NCI-H2029 (cell line): Measurements from ENCODE around the gene SNAI1.
"Not testable (repeated sequence)": the region's sequence is repeated elsewhere in the genome, so short reads cannot be mapped to it uniquely, and the experiment has no call there.

ENCODE experiments used
- DNase-seq: peaks from one replicate; lab custom pipeline; 2025; lab: John Stamatoyannopoulos, UW

SNAI1 gene

DNA sequence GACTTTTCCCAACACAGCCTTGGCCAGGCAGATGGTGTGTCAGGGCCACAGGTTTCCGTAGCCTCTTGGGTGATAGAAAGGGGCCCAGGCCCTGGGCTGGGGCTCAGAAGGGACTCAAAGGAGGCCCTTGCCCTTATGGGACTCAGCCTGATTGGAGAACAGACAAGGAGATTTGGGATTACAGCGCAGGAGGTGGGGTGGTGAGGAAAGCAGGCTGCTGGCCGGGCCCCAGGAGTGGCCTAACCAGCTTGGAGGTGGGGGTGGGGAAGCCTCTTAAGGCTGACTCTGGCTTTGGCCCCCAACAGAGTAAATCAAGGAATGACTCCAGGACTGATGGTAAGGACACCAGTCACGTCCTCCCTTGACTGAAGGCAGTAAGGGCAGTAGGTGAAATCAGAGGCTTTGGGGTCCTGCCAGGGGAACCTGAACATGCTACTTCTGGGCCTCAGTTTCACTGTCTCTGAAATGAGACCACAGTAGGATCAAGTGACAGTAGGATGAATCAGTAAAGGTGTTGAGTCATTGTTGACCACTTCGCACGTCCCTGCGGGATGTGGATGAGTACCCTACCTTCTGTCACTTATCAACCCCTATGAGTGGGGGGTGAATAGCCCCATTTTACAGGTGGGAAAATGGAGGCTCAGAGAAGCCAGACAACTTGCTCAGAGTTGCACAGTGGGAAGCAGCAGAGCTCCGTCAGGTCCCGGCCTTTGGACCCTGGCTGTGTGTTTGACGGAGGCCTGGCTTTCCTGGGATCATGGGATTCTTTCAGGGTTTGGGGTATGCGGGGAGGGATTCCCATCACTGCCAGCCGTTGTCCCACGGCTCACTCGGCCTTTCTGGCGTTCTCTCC is 4.5 kb downstream of the SNAI1 start:
- no peak for DNase-seq

DNA sequence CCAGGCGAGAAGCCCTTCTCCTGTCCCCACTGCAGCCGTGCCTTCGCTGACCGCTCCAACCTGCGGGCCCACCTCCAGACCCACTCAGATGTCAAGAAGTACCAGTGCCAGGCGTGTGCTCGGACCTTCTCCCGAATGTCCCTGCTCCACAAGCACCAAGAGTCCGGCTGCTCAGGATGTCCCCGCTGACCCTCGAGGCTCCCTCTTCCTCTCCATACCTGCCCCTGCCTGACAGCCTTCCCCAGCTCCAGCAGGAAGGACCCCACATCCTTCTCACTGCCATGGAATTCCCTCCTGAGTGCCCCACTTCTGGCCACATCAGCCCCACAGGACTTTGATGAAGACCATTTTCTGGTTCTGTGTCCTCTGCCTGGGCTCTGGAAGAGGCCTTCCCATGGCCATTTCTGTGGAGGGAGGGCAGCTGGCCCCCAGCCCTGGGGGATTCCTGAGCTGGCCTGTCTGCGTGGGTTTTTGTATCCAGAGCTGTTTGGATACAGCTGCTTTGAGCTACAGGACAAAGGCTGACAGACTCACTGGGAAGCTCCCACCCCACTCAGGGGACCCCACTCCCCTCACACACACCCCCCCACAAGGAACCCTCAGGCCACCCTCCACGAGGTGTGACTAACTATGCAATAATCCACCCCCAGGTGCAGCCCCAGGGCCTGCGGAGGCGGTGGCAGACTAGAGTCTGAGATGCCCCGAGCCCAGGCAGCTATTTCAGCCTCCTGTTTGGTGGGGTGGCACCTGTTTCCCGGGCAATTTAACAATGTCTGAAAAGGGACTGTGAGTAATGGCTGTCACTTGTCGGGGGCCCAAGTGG is 5.3 kb downstream of the SNAI1 start:
- DNase-seq, result no peak

DNA sequence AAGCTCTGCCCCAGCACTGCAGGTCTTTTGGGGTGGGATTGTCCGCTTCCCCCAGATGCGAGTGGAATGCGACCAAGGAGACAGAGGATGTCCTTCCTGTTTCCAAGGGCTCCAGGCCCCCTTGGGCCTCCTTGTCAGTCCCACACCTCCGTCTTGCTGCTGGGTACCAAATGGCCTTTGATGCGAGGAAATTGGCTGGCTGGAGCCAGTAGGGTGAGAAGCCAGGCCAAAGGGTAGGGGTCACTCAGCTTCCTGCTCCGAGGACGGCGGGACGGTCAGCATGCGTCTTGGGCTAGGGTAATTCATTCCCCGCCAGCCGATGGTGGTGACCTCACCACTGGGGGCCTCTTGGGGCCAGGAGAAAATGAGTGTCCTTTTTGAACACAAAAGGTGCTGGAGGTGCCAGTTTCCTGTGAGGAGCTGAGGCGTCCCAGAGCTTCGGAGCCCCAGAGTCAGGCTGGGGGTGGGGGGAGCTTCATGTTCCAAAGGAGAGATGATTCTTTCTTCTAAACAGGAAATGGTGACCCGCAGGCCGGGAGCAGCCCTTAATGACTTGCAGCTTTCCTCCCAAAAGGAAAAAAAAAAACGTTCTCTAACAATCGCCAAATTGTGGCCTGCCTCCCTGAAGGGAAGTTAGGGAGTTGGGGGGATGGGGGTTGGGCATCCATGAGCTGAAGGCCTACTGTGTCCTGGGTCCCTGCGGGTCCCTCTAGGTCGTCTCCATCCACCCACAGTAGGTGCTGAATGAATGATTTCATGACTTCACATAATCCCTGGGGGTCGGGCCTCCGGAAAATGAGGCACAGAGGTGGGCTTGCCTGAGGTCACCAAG is 6.7 kb downstream of the SNAI1 start:
- no peak for DNase-seq

DNA sequence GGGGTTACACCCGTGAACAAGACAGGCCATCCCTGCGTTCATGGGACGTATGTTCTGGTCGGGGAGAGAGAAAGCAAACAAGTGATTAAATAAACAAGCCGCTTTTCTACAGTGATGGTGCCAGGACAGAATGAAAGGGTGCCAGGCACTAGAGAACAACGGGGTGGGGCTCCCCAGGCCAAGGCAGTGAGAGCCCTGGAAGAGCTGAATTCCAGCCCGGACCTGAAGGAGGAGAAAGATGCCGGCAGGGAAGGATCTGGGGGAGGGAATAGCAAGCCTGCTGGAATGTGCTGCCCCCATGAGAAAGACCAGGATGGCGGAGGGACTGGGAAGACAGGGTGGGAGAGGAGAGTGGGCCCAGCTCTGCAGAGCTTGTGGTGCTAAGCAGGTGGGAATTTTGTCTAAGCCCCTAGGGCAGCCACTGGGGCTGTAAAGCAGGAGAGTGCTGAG is 7.5 kb downstream of the SNAI1 start:
- no peak for DNase-seq

DNA sequence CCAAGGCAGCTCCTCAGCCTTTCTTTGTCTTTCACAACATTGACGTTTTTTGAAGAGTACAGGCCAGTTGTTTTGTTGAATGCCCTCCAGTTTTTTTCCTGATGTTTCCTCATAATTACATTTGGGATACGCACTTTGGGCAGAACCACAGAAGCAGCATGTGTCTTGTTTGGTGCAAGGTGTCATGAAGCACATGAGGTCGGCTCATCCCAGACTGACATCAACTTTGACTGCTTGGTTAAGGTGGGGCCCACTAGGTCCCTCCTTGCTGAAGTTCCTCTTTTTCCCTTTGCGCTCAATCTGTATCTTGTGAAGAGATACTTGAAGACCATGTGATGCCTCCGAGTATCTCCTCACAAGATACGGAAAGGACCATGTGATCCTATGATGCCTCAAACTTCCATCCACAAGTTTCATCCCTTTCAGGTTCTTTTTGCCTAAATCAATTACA is 10.5 kb downstream of the SNAI1 start:
- no peak for DNase-seq

DNA sequence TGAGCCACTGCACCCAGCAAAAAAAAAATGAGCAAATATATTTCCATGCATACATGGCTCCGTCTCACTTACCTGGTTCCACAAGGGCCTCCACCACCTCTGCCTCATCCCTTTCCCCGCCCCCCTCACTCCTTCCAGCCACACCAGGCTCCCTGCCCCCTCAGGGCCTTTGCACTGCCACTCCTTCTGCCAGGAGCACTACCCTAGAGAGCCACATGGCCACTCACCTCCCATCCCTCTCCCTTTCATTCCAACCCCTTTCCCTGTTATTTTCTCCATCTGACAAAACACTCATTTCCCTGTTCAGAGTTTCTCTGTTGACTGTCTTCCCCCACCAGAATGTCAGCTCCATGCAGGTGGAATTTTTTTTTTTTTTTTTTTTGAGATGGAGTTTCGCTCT is 12.8 kb downstream of the SNAI1 start:
- DNase-seq, result no peak

DNA sequence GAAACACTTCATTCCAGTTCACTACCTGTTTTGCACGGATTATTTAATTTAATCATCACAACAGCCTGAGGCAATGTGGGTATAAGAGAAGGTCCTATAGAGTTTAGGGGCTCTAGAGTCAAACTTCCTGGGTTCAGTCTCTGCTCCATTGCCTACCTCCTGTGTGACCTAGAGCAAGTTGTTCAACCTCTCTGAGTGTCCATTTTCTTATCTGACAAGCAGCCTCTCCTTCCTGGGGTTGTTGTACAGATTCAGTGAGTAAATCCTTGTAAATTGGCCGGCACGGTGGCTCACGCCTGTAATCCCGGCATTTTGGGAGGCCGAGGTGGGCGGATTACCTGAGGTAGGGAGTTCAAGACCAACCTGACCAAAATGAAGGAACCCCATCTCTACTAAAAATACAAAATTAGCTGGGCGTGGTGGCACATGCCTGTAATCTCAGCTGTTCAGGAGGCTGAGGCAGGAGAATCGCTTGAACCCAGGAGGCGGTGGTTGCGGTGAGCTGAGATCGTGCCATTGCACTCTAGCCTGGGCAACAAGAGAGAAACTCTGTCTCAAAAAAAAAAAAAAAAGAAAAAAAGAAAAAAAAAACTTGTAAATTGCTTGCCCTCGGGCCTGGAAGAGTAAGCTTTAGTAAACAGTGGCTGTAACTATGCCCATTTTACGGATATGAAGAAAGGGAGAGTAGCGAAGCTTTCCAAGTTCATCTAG is 15.9 kb downstream of the SNAI1 start:
- DNase-seq, result not testable (repeated sequence)

DNA sequence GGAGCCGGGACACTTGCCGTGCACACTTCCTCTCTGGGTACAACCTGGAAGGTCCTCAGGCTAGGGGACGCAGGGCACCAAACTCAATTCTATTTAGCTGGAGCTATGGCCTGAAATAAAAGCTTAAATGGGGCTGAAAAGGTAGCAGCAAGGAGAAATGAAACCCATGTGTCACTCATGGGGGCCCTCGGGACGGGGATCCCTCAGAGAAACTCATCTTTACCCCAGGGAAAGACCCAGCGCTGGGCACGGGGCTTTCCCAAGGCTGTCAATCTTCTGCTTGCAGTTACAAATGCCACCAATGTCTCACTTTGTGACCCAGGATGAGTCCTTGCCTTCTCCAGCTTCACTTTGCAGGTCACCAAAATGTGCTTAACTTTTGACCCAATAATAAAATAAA is 16.5 kb downstream of the SNAI1 start:
- DNase-seq, result no peak

DNA sequence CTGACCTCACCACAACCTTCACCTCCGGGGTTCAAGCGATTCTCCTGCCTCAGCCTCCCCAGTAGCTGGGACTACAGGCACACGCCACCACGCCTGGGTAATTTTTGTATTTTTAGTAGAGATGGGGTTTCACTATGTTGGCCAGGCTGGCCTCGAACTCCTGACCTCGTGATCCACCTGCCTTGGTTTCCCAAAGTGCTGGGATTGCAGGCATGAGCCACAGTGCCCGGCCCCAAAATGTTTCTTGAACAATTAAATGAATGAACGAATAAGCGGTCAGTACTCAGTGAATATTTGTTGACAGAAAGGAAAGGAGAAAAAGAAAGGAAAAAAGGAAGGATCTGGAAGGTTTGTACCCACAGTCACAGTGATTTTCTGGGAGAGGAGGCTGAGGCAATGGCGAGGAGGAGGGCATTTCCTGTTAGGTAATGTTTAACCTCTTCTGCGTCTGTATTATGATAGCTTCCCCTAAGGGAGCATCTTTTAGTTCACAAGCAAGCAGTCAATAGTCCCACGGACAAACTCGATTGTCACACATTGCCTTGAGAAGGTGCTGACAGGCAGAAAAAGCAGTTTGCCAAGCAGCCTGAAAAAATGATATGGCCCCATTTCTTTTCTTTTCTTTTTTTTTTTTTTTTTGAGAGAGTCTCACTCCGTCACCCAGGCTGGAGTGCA is 17.9 kb downstream of the SNAI1 start:
- DNase-seq, result not testable (repeated sequence)

DNA sequence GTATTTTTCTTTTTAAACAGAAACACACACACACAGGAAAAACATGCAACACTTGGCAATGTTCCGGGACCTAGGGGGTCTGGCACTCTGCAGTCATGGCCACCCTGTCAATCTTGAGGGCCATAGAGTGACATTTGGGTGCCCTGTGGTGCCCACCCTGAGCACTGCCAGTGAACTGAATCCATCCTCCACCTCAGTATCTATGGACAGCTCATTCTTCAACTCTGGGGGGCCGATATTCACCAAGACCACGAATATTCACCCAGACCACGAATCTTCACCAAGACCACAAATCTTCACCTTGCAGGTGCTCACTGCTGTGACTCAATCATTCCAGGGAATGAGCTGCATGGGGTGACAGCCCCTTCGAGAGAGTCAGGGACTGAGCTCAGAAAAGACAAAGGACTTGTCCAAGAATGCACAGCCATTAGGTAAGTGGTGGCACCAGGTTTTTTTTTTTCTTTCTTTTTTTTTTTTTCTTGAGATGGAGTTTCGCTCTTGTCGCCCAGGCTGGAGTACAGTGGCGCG is 19.1 kb downstream of the SNAI1 start:
- DNase-seq, result no peak

DNA sequence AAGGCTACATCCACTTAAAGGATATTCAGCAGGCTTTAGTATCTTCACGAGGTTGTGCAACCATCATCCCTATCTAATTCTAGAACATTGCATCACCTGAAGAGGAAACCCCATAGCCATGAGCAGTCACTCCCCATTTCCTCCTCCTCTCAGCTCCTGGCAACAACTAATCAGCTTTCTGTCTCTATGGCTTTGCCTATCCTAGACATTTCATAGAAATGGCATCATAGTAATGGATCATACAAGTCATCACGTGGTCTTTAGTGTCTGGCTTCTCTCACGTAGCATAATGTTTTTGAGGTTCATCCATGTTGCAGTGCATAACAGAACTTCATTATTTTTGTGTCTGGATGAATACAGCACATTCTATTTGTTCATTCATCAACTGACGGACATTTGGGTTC is 20.5 kb downstream of the SNAI1 start:
- DNase-seq, result no peak

DNA sequence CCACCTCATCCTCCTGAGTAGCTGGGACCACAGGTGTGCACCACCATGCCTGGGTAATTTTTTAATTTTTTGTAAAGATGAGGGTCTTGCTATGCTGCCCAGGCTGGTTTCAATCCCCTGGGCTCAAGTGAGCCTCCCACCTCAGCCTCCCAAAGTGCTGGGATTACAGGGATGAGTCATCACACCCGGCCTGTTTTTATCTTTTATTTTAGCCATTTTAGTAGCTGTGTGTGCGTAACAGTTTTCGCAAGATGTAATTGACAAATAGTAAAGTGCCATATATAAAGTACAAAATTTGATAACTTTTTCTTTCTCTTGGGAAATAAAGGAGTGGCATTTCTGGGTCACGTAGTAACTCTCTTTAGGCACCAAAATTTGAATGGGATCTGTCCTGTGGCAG is 21.4 kb downstream of the SNAI1 start:
- DNase-seq, result no peak

DNA sequence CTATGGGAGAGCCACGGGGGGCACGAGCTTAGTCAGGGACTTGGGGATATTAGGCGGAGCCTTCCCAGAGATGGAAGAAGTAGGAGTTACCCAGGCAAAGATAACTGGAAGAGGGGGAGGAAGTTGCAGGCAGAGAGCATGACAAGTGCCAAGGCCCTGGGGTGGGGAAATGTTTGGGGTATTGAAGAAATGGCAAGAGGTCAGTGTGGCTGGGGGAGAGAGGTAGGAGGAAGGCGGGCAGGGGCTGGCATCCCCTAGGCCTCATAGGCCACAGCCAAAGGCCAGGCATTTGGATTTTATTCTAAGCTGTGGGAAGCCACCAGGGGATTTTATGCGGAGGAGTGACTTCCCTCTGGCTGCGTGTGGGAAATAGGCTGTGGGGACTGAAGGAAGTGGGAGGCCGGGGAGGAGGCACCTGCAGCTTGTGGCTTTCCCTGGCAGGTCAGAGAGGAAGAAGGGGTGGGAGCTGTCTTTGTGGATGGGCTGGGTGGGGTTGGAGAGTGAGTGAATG is 22.7 kb downstream of the SNAI1 start:
- no peak for DNase-seq

DNA sequence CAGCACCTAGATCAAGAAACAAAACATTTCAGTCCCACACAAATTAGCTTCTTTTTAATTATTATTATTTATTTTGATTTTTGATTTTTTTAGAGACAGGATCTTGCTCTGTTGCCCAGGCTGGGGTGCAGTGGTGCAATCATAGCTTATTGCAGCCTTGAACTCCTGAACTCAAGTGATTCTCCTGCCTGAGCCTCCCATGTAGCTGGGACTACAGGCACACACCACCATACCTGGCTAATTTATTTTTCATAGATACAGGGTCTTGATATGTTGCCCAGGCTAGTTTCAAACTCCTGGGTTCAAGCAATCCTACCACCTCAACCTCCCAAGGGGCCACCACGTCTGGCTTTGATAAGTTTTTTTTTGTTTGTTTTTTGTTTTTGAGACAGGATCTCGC is 24.6 kb downstream of the SNAI1 start:
- DNase-seq, result no peak

DNA sequence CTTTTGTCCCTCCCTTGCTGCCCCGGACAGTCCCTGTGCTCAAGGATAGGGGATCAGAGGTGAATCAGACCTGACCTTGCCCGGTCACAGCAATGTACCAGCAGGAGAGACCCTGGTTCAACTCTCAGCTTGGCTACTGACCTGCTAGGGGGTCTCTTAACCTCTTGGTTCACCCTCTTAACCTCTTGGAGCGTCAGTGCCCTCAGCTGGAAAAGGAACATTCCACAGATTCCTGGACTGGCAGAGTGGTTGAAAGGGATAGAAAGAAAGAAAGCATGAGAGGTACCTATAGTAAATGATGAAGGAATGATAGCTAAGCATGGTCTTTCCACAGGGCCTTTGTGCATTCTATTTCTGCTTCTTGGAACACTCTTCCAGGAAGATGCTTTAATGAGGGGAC is 25.2 kb downstream of the SNAI1 start:
- DNase-seq, result no peak

DNA sequence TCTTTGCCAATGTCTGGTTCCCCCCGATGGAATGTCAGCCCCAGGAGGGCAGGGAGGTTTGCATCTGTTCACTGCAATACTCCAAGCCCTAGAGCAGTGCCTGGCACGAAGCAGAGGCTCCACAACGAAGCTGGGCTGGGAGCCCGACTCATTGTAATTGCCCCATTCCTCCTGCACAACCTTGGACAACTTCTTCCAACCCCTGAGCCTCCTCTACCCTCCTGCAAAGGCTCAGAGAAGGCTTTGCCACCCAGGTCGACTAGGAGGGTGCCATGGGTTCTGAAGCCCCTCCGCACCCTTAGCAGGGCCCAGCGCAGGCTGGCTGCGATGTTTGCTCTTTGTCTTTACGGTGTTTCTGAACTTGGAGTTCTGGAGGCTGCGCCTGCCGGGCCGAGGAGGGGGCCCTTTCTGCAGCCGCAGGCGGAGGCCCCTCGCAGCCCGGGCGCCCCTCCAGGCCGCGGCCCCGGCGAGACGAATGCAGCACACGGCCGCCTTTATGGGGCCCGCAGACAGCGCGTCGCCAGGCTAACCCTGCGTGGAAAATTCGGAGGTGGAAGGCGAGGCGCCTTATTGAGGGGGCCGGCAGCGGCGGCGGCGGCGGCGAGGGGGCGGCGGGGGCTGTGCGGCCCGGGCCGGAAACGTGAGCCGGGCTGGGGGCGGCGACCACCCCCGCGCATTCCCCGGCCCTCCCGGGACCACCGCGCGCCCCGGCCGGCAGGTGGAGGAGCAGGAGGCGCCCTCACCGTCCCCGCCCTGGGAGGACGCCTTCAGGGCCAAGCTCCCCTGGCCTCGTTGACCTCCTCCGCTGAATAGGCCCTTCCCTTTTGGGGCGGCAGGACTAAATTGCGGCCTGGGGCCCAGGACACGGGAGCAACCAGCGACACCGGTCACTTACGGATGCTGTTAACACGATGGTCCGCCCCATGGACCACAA is 27.0 kb downstream of the SNAI1 start:
- DNase-seq, result no peak

DNA sequence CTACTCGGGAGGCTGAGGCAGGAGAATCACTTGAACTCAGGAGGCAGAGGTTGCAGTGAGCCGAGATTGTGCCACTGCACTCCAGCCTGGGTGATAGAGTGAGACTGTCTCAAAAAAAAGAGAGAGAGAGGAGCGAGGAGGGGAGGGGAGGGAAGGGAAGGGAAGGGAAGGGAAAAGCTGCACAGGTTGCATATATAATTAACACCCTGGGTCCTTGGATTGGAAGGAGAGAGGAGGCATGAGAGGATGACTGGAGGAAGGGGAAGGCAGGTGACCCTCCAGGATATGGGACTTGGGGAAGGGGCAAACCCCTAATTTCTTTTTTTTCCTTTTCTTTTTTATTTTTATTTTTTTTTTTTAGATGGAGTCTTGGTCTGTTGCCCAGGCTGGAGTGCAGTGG is 28.8 kb downstream of the SNAI1 start:
- not testable (repeated sequence) for DNase-seq

DNA sequence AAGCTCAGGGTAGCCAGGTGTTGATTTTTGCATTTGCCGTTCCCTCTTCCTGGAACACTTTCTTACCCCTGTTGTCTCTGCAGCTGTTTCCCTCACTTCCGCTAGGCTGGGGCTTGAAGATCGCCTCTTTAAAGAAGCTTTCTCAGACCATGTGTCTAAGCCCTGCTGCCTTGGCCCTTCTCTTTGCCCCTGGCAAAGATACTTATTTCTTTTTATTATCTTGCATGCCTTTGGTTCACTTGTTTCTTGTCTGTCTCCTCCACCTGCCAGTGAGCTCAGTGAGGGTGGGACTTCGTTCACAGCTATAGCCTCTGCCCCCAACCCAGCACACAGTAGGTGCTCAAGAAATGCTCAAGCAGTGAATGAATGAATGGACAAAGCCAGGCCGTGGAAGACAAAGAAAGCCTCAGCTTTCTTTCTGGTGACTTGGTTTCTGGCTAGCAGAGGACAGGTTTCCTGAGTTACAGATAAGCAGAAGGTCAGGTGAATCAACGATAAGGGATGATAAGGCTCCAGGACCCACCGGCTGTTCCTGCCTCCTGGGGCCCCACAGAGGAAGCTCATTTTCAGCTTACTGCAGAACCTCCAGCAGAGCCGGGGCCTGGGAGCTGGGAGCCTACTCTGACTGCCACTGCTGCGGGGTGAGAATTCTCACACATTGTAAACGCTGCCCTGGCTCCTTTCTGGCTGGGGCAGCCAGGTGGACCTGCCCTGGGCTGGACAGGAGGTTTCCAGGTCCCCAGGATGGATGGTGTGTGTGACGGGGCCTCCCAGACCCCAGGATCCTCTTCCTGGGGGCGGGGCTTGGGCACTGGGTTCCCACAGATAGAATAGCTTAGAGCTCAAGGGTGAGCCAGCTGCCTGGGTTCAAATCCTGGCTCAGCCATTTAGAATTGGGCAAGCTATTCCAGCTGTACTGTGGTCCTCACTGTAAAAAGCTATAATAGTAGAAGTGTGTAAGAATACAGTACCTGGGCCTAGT is 29.8 kb downstream of the SNAI1 start:
- DNase-seq, result no peak
